Measurements from ENCODE around the gene CLIP2. TPM values are rescaled to one million over a fixed set of nuclear protein-coding genes. Genes with fewer than 3 reads are reported as not detected.

Gene CLIP2
- total and polyA plus RNA-seq, 2 of the 8 experiments (the other 6 are each of a cell fraction or from before 2014, with no cell fraction given): 8.3 to 41.5 TPM

DNA sequence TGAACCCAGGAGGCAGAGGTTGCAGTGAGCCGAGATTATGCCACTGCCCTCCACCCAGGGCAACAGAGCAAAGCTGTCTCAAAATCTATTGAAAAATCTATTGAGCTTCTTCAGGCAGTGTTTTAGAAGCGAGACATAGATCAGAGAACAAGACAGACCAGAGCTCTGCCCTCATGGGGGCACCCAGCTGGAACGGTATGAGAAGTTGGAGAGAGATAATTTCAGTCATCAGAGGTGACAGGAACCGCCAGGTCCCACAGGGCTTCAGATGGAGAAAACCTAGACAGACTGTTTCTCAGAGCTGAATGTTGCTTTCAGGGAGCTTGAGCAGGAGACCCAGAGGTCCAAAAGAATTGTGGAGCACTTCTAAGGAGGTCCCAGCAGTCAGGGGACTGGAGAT lies 150.3 kb downstream of the CLIP2 start (continued):
- TF ChIP-seq, protein P1, sequence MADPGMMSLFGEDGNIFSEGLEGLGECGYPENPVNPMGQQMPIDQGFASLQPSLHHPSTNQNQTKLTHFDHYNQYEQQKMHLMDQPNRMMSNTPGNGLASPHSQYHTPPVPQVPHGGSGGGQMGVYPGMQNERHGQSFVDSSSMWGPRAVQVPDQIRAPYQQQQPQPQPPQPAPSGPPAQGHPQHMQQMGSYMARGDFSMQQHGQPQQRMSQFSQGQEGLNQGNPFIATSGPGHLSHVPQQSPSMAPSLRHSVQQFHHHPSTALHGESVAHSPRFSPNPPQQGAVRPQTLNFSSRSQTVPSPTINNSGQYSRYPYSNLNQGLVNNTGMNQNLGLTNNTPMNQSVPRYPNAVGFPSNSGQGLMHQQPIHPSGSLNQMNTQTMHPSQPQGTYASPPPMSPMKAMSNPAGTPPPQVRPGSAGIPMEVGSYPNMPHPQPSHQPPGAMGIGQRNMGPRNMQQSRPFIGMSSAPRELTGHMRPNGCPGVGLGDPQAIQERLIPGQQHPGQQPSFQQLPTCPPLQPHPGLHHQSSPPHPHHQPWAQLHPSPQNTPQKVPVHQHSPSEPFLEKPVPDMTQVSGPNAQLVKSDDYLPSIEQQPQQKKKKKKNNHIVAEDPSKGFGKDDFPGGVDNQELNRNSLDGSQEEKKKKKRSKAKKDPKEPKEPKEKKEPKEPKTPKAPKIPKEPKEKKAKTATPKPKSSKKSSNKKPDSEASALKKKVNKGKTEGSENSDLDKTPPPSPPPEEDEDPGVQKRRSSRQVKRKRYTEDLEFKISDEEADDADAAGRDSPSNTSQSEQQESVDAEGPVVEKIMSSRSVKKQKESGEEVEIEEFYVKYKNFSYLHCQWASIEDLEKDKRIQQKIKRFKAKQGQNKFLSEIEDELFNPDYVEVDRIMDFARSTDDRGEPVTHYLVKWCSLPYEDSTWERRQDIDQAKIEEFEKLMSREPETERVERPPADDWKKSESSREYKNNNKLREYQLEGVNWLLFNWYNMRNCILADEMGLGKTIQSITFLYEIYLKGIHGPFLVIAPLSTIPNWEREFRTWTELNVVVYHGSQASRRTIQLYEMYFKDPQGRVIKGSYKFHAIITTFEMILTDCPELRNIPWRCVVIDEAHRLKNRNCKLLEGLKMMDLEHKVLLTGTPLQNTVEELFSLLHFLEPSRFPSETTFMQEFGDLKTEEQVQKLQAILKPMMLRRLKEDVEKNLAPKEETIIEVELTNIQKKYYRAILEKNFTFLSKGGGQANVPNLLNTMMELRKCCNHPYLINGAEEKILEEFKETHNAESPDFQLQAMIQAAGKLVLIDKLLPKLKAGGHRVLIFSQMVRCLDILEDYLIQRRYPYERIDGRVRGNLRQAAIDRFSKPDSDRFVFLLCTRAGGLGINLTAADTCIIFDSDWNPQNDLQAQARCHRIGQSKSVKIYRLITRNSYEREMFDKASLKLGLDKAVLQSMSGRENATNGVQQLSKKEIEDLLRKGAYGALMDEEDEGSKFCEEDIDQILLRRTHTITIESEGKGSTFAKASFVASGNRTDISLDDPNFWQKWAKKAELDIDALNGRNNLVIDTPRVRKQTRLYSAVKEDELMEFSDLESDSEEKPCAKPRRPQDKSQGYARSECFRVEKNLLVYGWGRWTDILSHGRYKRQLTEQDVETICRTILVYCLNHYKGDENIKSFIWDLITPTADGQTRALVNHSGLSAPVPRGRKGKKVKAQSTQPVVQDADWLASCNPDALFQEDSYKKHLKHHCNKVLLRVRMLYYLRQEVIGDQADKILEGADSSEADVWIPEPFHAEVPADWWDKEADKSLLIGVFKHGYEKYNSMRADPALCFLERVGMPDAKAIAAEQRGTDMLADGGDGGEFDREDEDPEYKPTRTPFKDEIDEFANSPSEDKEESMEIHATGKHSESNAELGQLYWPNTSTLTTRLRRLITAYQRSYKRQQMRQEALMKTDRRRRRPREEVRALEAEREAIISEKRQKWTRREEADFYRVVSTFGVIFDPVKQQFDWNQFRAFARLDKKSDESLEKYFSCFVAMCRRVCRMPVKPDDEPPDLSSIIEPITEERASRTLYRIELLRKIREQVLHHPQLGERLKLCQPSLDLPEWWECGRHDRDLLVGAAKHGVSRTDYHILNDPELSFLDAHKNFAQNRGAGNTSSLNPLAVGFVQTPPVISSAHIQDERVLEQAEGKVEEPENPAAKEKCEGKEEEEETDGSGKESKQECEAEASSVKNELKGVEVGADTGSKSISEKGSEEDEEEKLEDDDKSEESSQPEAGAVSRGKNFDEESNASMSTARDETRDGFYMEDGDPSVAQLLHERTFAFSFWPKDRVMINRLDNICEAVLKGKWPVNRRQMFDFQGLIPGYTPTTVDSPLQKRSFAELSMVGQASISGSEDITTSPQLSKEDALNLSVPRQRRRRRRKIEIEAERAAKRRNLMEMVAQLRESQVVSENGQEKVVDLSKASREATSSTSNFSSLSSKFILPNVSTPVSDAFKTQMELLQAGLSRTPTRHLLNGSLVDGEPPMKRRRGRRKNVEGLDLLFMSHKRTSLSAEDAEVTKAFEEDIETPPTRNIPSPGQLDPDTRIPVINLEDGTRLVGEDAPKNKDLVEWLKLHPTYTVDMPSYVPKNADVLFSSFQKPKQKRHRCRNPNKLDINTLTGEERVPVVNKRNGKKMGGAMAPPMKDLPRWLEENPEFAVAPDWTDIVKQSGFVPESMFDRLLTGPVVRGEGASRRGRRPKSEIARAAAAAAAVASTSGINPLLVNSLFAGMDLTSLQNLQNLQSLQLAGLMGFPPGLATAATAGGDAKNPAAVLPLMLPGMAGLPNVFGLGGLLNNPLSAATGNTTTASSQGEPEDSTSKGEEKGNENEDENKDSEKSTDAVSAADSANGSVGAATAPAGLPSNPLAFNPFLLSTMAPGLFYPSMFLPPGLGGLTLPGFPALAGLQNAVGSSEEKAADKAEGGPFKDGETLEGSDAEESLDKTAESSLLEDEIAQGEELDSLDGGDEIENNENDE (IDR thresholded peaks at IDR 0.05; ENCODE audit: insufficient replicate concordance, low read length): no peak
- TF ChIP-seq CHD2 (IDR thresholded peaks at IDR 0.05; ENCODE audit: low read length): no peak
- no peak for TF ChIP-seq MAFK (IDR thresholded peaks at IDR 0.05; ENCODE audit: low read depth, low read length)
- no peak for TF ChIP-seq PHF8 (conservative IDR thresholded peaks at IDR 0.05; ENCODE audit: low read depth, low read length)
- no peak for TF ChIP-seq SP1 (IDR thresholded peaks at IDR 0.05; ENCODE audit: low read depth, low read length)
- TF ChIP-seq KDM5A (IDR thresholded peaks at IDR 0.05; ENCODE audit: low read length): no peak
- no peak for TF ChIP-seq SIRT6 (IDR thresholded peaks at IDR 0.05; ENCODE audit: low read length)
- TF ChIP-seq CTCF (IDR thresholded peaks at IDR 0.05; ENCODE audit: control extremely low read depth in 1 of 3, insufficient read depth in 1 of 3, low read depth in 1 of 3, low read length in 3 of 3): no peak
- no peak for TF ChIP-seq MAX (IDR thresholded peaks at IDR 0.05)
- no peak for TF ChIP-seq EZH2 (IDR thresholded peaks at IDR 0.05; ENCODE audit: low read depth, low read length, severe bottlenecking)
